Common myeloid progenitor, CD34-positive (primary cell): ENCODE data around the gene MAP6D1.
"Not testable (repeated sequence)": the region's sequence is repeated elsewhere in the genome, so short reads cannot be mapped to it uniquely, and the experiment has no call there.

ENCODE experiments used
- CTCF ChIA-PET: fragments of 350-600 bp; sonication (Branson Sonifier 250); formaldehyde crosslinking; loops from one replicate; lab custom pipeline; 2021; ENCODE audit warnings: antibody characterized with exemption; lab: Charles Lee
- POLR2A ChIA-PET: fragments of 350-600 bp; sonication (Branson Sonifier 250); formaldehyde crosslinking; loops from one replicate; lab custom pipeline; 2021; ENCODE audit warnings: antibody characterized with exemption; lab: Charles Lee
- DNase-seq, 3 donors: peaks; one replicate each; pipeline versions ENCODE4 v3.0.0 to v3.0.0-alpha.2; 2013
- H3K27ac ChIP-seq, 2 experiments: 1 replicate in 1 of 2; 2 replicates in 1 of 2; pipeline ENCODE4 v1.7.0; 2013; ENCODE audit warnings: inconsistent platforms in 2 of 2, low read length in 2 of 2, mild to moderate bottlenecking in 2 of 2, low read depth in 1 of 2, moderate library complexity in 1 of 2; ENCODE audit not compliant: severe bottlenecking in 2 of 2, insufficient read depth in 1 of 2, poor library complexity in 1 of 2
- H3K27me3 ChIP-seq, 5 experiments: replicated peaks in 2 of 5; 1 replicate in 3 of 5; 2 replicates in 2 of 5; pipeline versions ENCODE4 v1.6.1 to v1.7.0; 2013; ENCODE audit warnings: low read length in 4 of 5, mild to moderate bottlenecking in 2 of 5, moderate library complexity in 2 of 5, inconsistent platforms in 1 of 5; ENCODE audit not compliant: insufficient read depth in 5 of 5, control insufficient read depth in 4 of 5
- H3K36me3 ChIP-seq, 4 experiments: 1 replicate in 2 of 4; 2 replicates in 2 of 4; pipeline versions ENCODE4 v1.6.1 to v1.7.0; 2013; ENCODE audit warnings: low read length in 3 of 4, control low read depth in 1 of 4, mild to moderate bottlenecking in 1 of 4; ENCODE audit not compliant: control insufficient read depth in 4 of 4, insufficient read depth in 4 of 4
- H3K4me1 ChIP-seq, 4 experiments: 1 replicate in 3 of 4; 2 replicates in 1 of 4; pipeline versions ENCODE4 v1.6.1 to v1.7.1; 2013; ENCODE audit warnings: low read length in 3 of 4, mild to moderate bottlenecking in 3 of 4, control low read depth in 1 of 4, inconsistent platforms in 1 of 4, moderate library complexity in 1 of 4; ENCODE audit not compliant: control insufficient read depth in 4 of 4, insufficient read depth in 4 of 4; ENCODE audit errors: control extremely low read depth in 1 of 4
- H3K4me3 ChIP-seq, 7 experiments: 1 replicate in 4 of 7; 2 replicates in 3 of 7; pipeline versions ENCODE4 v1.5.1 to v1.7.0; 2013; ENCODE audit warnings: mild to moderate bottlenecking in 7 of 7, low read length in 6 of 7, moderate library complexity in 6 of 7, inconsistent platforms in 2 of 7, low read depth in 2 of 7, control low read depth in 1 of 7; ENCODE audit not compliant: insufficient read depth in 4 of 7, control insufficient read depth in 1 of 7; ENCODE audit errors: extremely low read depth in 1 of 7
- H3K9me3 ChIP-seq, 5 experiments: 1 replicate in 4 of 5; 2 replicates in 1 of 5; pipeline versions ENCODE4 v1.6.1 to v1.7.1; 2013; ENCODE audit warnings: low read length in 4 of 5, mild to moderate bottlenecking in 2 of 5, inconsistent platforms in 1 of 5, low read depth in 1 of 5, moderate library complexity in 1 of 5; ENCODE audit not compliant: control insufficient read depth in 4 of 5, insufficient read depth in 2 of 5; ENCODE audit errors: control extremely low read depth in 1 of 5
- whole genome bisulfite sequencing: methylation state at CpG from one replicate; pipeline ENCODE4 v1.1.5; 2013; ENCODE audit not compliant: insufficient coverage; 5-methylcytosine and 5-hydroxymethylcytosine counted together

The MAP6D1 gene

DNA sequence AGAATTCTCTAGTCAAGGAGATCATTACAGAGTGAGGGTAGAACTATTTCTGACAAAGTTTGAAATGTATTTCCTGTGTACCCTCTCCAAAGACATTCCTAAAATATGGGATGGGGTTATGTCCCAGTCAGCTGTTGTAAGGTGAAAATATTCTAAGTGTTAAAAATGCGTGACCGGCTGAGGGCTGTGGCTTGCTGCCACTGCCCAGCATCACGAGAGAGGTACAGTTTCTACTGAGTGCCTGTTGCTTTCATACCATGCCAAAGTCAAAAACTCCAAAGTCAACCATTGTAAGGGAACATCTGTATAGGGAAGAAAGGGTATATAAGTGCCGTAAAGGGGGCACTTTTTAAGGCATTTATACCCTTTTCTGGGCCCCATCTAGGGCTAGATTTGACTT, 30.9 kb downstream of the MAP6D1 start:
- Histone ChIP-seq H3K4me3 (no peak overlapping the region), H3K36me3 (peaks cover 24 to 61% (median 41%) of the 10 kb centered on the region in 4 experiments), H3K4me1 (no peaks in the 10 kb centered on the region), H3K27me3 (no peaks in the 10 kb centered on the region), H3K9me3 (no peaks in the 10 kb centered on the region), H3K27ac (no peak overlapping the region)
- 97% methylated on average over 4 of the region's 4 CpGs for WGBS
- CTCF ChIA-PET, result interaction anchor here (0.6 to 1.5 kb wide), 5 partner anchors 11 to 606 kb away, joined by 3 to 4 read pairs (median 3); no protein-coding TSS in a partner anchor
- no peak for DNase-seq
- POLR2A ChIA-PET, result no interaction called here

DNA sequence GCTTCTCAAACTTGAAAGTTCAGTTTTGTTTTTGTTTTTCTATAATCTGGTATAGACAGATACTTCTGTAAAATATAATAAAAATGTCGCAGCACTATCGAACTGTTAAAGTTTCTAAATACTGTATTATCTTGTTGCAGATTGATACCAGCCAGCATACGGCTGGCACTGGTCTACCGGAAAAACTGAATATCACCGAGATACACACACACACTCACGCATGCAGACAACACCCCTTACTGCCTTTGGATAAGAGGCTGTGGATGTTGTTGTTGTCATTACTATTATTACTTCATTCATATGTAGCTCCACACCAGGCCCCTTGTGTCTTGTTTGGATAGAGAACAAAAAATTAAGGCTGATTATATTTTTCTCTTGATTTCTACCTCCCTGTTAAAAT, 32.4 kb downstream of the MAP6D1 start:
- Histone ChIP-seq H3K27me3 (no peaks in the 10 kb centered on the region), H3K4me3 (no peak overlapping the region), H3K27ac (no peak overlapping the region), H3K4me1 (no peaks in the 10 kb centered on the region), H3K36me3 (peaks cover 20 to 57% (median 38%) of the 10 kb centered on the region in 4 experiments), H3K9me3 (no peaks in the 10 kb centered on the region)
- ChIA-PET POLR2A (no interaction called here), CTCF (interaction anchor here (1.5 kb wide), 2 partner anchors 23 to 26 kb away, joined by 3 read pairs; no protein-coding TSS in a partner anchor)
- no CpG with 5 or more reads among the region's 6 CpGs for WGBS
- no peak for DNase-seq

DNA sequence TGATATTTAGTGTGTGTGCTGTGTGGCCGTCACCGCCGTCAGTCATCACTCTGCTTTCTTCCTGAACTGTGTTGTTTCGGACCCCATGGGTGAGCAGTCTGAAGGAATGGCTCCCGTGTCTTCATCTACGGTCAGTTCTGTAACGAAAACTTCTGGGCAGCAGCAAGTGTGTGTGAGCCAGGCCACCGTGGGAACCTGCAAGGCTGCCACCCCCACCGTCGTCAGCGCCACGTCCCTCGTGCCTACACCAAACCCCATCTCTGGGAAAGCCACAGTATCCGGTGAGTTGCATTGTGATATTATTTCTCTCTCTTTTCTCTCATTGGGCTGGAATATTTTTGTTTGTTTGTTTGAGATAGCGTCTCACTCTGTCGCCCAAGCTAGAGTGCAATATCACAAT, 34.7 kb downstream of the MAP6D1 start:
- POLR2A ChIA-PET, result no interaction called here
- DNase-seq, result no peak
- H3K36me3 ChIP-seq, result peaks cover 30 to 67% (median 49%) of the 10 kb centered on the region in 4 experiments

DNA sequence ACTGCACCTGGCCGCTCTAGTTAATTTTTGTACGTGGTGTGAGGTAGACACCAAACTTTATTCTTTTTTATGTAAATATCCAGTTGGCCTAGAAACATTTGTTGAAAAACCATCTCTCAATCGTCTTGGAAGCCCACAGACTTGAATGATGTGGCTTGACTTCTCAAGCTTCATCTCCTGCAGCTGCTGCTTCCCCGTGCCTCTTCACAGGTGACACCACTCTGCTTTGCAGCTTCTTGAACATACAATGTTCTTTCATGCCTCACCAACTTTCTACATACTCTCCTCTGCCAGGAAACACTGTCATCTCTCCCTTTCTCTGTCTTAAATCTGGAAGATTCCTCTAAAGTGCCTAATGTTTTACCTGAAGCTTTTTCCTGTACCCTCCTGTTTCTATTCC, 35.6 kb downstream of the MAP6D1 start:
- ChIA-PET POLR2A (no interaction called here), CTCF (interaction anchor here (0.7 to 1.5 kb wide), 2 partner anchors 8 to 9 kb away, joined by 4 read pairs; no protein-coding TSS in a partner anchor)
- Histone ChIP-seq H3K27ac (no peak overlapping the region), H3K4me3 (no peak overlapping the region), H3K27me3 (no peaks in the 10 kb centered on the region), H3K9me3 (no peaks in the 10 kb centered on the region), H3K36me3 (peaks cover 31 to 69% (median 51%) of the 10 kb centered on the region in 4 experiments), H3K4me1 (no peaks in the 10 kb centered on the region)
- WGBS, result 96% methylated on average over 2 of the region's 4 CpGs
- DNase-seq, result no peak

More for the DNA sequence above, 34.7 kb downstream of the MAP6D1 start:
- no peaks in the 10 kb centered on the region for H3K4me1 ChIP-seq
- no peak overlapping the region for H3K4me3 ChIP-seq
- WGBS, result 98% methylated on average over 10 of the region's 16 CpGs
- no peaks in the 10 kb centered on the region for H3K27me3 ChIP-seq
- CTCF ChIA-PET, result interaction anchor here (0.7 to 0.8 kb wide), 2 partner anchors 9 to 24 kb away, joined by 3 to 4 read pairs; no protein-coding TSS in a partner anchor
- H3K27ac ChIP-seq, result no peak overlapping the region
- no peaks in the 10 kb centered on the region for H3K9me3 ChIP-seq

GRCh38 chr3:183784503-183784902, 40.9 kb downstream of the MAP6D1 start:
- CTCF ChIA-PET, result not testable (repeated sequence)
- 93% methylated on average over 5 of the region's 10 CpGs for WGBS

DNA sequence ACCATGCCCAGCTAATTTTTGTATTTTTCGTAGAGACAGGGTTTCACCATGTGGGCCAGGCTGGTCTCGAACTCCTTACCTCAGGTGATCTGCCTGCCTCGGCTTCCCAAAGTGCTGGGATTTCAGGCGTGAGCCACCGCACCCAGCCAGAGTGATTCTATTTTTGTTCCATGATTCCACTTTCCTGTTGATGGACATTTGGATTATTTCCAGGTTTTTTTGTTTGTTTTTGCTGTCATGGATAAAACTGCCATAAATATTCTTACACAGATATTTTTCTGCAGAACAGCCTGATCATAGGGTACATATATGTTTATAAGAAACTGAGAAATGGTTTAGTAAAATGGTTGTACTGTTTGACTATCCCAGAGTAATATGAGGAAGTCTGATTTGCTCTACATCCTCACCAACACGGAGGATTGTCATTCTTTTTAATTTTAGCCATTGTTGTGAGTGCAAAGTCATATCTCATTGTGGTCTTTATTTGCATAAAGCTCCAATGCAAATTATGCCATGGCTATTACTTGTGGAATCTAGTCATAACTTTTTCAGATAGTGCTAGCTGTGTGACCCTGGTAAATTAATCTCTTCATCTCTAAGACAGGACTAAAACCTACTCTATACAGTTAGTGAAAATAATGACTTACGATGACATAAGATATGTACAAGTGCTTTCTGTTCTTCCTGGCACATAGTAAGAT, 42.7 kb downstream of the MAP6D1 start:
- peak in 1 of 3 donors; percentile 13 for DNase-seq
- Histone ChIP-seq H3K27me3 (no peaks in the 10 kb centered on the region), H3K9me3 (no peaks in the 10 kb centered on the region), H3K4me3 (no peak overlapping the region), H3K27ac (no peak overlapping the region), H3K36me3 (peaks cover 29 to 73% (median 49%) of the 10 kb centered on the region in 4 experiments), H3K4me1 (peaks cover 0 to 9% (median 1%) of the 10 kb centered on the region in 4 experiments)
- WGBS, result 90% methylated on average over 6 of the region's 7 CpGs
- ChIA-PET POLR2A (no interaction called here), CTCF (interaction anchor here (1.1 kb wide), 1 partner anchor 12 kb away, joined by 3 read pairs; no protein-coding TSS in a partner anchor)

More at GRCh38 chr3:183784503-183784902, 40.9 kb downstream of the MAP6D1 start:
- H3K4me1 ChIP-seq, DNase-seq, POLR2A ChIA-PET, H3K27ac ChIP-seq, H3K4me3 ChIP-seq, H3K27me3 ChIP-seq, H3K9me3 ChIP-seq: not testable (repeated sequence)
- peaks cover 29 to 69% (median 48%) of the 10 kb centered on the region in 4 experiments for H3K36me3 ChIP-seq

DNA sequence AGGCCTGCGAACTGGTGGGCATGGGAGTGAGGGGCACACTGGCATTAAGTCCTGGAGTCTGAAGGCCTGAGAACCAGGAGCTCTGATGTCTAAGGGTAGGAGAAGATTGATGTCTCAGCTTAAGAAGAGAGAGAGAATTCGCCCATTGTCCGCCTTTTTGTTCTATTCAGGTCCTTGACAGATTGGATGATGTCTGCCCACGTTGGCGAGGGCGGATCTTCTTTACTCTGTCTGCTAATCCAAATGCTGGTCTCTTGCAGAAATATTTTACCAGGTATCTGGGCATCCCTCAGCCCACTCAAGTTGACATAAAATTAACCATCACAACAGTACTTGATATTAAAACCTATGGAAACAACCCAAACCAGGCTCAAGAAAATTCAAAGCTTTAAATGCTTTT, 44.1 kb downstream of the MAP6D1 start:
- no peaks in the 10 kb centered on the region for H3K27me3 ChIP-seq
- no peak overlapping the region for H3K27ac ChIP-seq
- no peaks in the 10 kb centered on the region for H3K9me3 ChIP-seq
- ChIA-PET POLR2A (no interaction called here), CTCF (interaction anchor here (0.8 to 2.5 kb wide), 4 partner anchors 9 to 23 kb away, joined by 3 to 21 read pairs (median 4); no protein-coding TSS in a partner anchor)
- DNase-seq, result no peak
- H3K4me1 ChIP-seq, result peaks cover 0 to 9% (median 1%) of the 10 kb centered on the region in 4 experiments
- H3K36me3 ChIP-seq, result peaks cover 26 to 73% (median 51%) of the 10 kb centered on the region in 4 experiments
- no peak overlapping the region for H3K4me3 ChIP-seq
- 100% methylated on average over 6 of the region's 6 CpGs for WGBS
